ENCODE results near the gene ARHGEF39. TPM values are rescaled to one million over a fixed set of nuclear protein-coding genes. Genes with fewer than 3 reads are reported as not detected.

The ARHGEF39 gene
- total and polyA plus RNA-seq, 2 donors from 2014 or later, result 0.17 to 0.72 TPM

DNA sequence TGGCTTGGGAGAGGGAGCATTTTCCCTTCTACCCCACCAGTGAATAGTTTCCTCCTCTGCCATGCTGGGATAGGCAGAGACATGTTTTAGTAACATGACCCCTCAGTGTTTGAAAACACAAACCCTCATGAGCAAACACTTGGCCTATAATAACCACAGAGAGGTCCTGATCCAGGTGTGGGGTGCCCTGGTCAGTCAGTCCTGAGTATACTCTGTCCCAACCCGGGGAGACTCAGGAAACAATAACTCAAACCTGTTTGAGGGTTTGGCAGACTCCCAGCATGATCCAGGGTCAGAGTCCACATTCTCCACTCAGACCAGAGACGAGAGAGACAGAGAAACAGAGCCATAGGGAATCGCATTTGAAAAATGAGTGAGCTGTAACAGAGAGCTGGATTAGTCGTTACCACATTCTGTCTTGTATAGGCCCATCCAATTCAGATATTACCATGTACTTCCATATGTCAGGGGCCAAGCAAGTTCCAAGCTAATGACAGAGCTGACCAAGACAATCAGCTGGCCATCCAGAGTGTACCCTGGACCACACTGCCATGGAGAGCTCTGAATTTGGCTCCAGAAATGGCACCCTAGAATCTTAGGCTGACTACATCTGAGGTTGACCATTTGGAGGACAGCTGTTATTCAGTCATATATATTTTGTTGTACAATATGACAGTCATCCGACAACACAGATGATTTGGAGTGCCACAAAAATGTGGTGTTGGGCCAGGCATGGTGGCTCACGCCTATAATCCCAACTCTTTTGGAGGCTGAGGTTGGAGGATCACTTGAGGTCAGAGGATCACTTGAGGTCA, 4.5 kb upstream of the ARHGEF39 start:
- Histone ChIP-seq H3K4me3 (ENCODE audit: low read length in 3 of 3) (no peak overlapping the region), H3K4me1 (ENCODE audit: control insufficient read depth in 2 of 3, insufficient read depth in 2 of 3, low read depth in 1 of 3, low read length in 3 of 3) (peaks cover 0 to 18% (median 15%) of the 10 kb centered on the region in 3 donors), H3K9me3 (ENCODE audit: control insufficient read depth in 2 of 3, insufficient read depth in 1 of 3, low read length in 3 of 3) (no peaks in the 10 kb centered on the region), H3K9ac (ENCODE audit: low read length in 3 of 3) (no peak overlapping the region), H3K36me3 (ENCODE audit: control insufficient read depth in 2 of 3, insufficient read depth in 3 of 3, low read length in 3 of 3) (no peaks in the 10 kb centered on the region), H3K27me3 (ENCODE audit: control insufficient read depth, insufficient read depth, low read length) (no peaks in the 10 kb centered on the region), H3K27ac (ENCODE audit: low read depth in 2 of 2, low read length in 2 of 2) (peak overlapping the region; percentile 37 to 49)
- FAIRE-seq (peak; percentile 15), DNase-seq (peak in 3 of 5 donors; percentile 8 to 75 (median 35))
- TF ChIP-seq CTCF (IDR thresholded peaks at IDR 0.05; ENCODE audit: borderline replicate concordance, extremely low read depth, insufficient read depth), result no peak
- intact Hi-C loops (cut with DNase I), result no loop called here

DNA sequence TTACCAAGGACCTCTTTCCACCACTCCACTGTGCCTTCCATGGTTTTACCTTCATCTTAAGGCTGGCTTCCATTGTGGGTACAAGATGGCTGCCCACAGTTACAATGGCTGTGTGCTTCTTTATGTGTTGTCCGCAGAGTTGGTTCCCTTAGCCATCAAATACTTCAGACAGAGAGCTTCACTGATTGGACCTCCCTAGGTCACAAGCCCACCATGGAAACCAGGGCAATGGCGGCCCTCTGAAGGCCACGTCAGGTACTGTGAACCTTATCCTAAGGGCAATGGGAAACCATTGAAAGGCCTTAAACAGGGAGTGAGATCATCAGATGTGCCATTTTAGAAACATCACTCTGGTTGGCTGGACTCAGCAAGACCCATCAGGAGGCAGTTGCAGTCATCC, 2.9 kb upstream of the ARHGEF39 start:
- no peak for TF ChIP-seq CTCF (IDR thresholded peaks at IDR 0.05; ENCODE audit: borderline replicate concordance, extremely low read depth, insufficient read depth)
- H3K4me1 ChIP-seq (ENCODE audit: control insufficient read depth in 2 of 3, insufficient read depth in 2 of 3, low read depth in 1 of 3, low read length in 3 of 3), result peaks cover 0 to 18% (median 16%) of the 10 kb centered on the region in 3 donors
- no peaks in the 10 kb centered on the region for H3K9me3 ChIP-seq (ENCODE audit: control insufficient read depth in 2 of 3, insufficient read depth in 1 of 3, low read length in 3 of 3)
- H3K27ac ChIP-seq (ENCODE audit: low read depth in 2 of 2, low read length in 2 of 2), result no peak overlapping the region
- FAIRE-seq, result no peak
- H3K36me3 ChIP-seq (ENCODE audit: control insufficient read depth in 2 of 3, insufficient read depth in 3 of 3, low read length in 3 of 3), result no peaks in the 10 kb centered on the region
- intact Hi-C loops (cut with DNase I), result no loop called here
- no peak for DNase-seq
- H3K27me3 ChIP-seq (ENCODE audit: control insufficient read depth, insufficient read depth, low read length), result no peaks in the 10 kb centered on the region
- H3K4me3 ChIP-seq (ENCODE audit: low read length in 3 of 3), result no peak overlapping the region
- H3K9ac ChIP-seq (ENCODE audit: low read length in 3 of 3), result no peak overlapping the region

GRCh38 chr9:35666549-35666948, 1.6 kb upstream of the ARHGEF39 start:
- H3K9me3 ChIP-seq (ENCODE audit: control insufficient read depth in 2 of 3, insufficient read depth in 1 of 3, low read length in 3 of 3), result no peaks in the 10 kb centered on the region
- H3K36me3 ChIP-seq (ENCODE audit: control insufficient read depth in 2 of 3, insufficient read depth in 3 of 3, low read length in 3 of 3), result no peaks in the 10 kb centered on the region
- no peak overlapping the region for H3K4me3 ChIP-seq (ENCODE audit: low read length in 3 of 3)
- peaks cover 0 to 18% (median 16%) of the 10 kb centered on the region in 3 donors for H3K4me1 ChIP-seq (ENCODE audit: control insufficient read depth in 2 of 3, insufficient read depth in 2 of 3, low read depth in 1 of 3, low read length in 3 of 3)
- DNase-seq (no peak), FAIRE-seq (no peak)
- intact Hi-C loops (cut with DNase I), result no loop called here
- no peak overlapping the region for H3K27ac ChIP-seq (ENCODE audit: low read depth in 2 of 2, low read length in 2 of 2)
- no peaks in the 10 kb centered on the region for H3K27me3 ChIP-seq (ENCODE audit: control insufficient read depth, insufficient read depth, low read length)
- H3K9ac ChIP-seq (ENCODE audit: low read length in 3 of 3), result no peak overlapping the region
- TF ChIP-seq CTCF (IDR thresholded peaks at IDR 0.05; ENCODE audit: borderline replicate concordance, extremely low read depth, insufficient read depth), result no peak
